CMK (cell line): ENCODE results near the gene EZR.

Experiments
- DNase-seq: peaks from one replicate; pipeline ENCODE4 v3.0.0-alpha.2; 2010; ENCODE audit warnings: low read depth

EZR gene

GRCh38 chr6:158760618-158761250 lies 58.4 kb downstream of the EZR start:
- DNase-seq, result no peak

DNA sequence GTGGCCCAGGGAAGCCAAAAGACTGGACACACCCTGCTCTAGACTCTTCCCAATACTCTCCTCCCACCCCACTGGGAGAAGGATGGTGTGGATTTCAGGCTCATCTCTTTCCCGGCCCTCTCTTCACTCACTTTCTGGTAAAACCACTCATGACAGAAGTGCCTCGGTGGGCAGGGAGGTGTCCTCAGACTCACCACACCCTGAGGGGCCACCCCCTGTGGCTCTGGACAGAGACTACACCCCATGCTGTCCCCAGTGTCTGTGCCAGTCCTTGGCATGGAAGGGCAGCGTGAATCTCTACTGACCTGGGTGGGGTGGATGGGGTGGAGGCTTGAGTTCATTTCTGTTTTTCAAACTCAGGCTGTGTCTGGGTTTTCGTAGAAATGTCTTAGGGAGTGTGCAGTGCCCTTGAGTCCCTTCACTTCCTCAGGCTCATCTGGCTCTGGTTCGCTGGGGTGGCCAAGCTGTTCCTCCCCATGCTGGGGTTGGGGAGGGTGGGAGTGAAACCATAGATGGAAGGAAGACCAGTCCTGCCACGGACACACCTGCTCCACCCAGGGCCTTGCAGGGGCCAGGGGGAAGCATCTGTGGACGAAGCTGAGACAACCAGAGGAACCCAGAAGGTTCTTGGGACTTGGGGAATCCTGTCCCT lies 59.1 kb downstream of the EZR start:
- DNase-seq, result no peak

- DNase-seq, result no peak
Measured at GRCh38 chr6:158758941-158759479, 60.2 kb downstream of the EZR start.

GRCh38 chr6:158758451-158758860 lies 60.7 kb downstream of the EZR start:
- no peak for DNase-seq

GRCh38 chr6:158757753-158758090 lies 61.4 kb downstream of the EZR start:
- DNase-seq, result no peak

- no peak for DNase-seq
Measured at GRCh38 chr6:158756977-158757752, 62.0 kb downstream of the EZR start.

DNA sequence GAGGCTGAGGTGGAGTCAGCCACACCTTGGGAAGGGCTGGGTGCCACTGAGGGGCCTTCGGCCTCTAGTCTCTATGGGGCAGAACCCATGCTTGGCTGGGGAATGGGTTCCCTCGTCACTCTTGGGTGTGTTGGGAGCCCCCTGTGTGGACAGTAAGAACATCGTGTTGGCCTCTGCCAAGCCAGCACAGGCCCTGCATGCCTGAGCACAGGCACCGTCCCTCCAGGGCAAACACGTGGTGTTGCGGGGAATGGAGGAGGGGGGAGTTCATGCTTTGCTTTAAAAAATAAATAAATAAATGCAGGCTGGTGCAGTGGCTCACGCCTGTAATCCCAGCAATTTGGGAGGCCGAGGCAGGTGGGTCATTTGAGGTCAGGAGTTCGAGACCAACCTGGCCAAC lies 63.0 kb downstream of the EZR start:
- no peak for DNase-seq

DNA sequence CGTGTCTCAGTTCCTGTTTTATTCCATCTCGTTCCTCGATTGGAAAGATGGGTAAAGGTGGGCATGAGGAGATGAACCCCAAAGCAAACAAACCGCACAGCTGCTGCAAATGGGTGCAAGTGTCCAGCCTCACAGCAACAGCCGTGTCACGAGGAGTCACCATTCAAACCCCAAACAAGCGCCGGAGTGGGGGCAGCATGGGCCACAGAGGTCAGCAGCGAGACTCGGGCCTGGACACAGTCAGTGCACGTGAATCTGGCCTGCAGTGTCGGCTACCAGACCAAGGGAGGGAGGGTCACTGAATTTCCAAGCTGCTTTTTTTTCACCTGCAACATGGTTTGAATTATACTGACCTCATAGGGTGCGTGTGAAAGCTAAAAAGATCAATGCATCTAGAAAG lies 63.5 kb downstream of the EZR start:
- DNase-seq, result no peak

DNA sequence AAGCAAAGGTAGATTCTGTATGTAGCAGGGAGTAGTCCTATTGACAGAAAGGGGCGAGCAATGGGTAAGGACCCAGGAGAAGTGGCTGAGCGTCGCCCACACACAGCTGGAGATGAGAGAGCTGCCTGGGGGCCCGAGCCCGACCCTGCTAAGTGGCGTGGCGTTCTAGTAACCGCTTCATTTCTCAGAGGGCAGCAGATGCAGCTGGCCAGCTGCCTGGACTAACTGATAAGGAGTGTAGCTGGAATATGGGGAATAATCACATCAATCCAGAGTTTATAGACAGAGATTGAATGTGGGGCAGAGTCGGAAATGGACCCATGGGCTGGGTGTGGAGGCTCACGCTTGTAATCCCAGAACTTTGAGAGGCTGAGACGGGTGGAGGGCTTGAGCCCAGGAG lies 64.4 kb downstream of the EZR start:
- DNase-seq, result no peak

GRCh38 chr6:158753811-158754210 lies 65.4 kb downstream of the EZR start:
- DNase-seq, result no peak

DNA sequence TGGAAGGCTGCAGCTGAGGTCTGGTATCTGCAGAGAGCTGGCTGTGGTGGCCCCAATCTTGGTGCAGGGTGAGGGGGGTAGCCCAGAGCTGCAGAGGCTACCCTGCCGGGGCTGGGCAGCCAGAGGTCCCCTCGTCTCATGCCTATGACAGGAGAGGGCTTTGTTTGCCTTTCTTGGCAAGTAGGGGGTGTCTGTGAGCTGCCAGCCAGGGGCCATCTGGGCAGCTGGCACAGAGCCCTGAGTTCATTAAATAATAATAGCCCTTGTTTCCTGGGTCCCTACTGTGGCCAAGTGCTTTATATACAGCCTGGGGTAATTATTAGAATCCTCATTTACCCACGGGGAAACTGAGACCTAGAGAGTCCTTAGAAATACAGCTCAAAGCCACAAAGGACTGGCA lies 66.6 kb downstream of the EZR start:
- DNase-seq, result no peak

- DNase-seq, result no peak
Measured at GRCh38 chr6:158751921-158752320, 67.2 kb downstream of the EZR start.

DNA sequence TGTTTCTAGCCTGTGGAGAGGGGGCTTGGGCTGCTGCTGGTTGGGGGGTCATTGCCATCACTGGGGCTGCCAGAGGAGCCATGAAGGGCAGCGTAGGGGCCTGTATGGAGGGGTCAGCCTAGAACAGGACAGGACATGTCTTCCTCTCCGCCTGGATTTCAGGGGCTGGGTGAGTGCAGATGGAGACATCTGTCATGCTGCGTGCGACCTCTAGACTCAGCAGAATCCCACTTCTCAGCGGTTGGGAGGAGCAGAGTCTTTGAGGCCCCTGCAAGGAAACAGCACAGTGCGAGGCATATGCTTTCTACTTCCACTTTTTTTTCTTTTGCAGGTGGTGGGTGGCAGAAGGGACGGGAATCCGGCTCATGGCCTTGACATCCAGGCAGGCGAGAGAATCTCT lies 67.9 kb downstream of the EZR start:
- no peak for DNase-seq

GRCh38 chr6:158744986-158745430 lies 74.2 kb downstream of the EZR start:
- DNase-seq, result no peak

DNA sequence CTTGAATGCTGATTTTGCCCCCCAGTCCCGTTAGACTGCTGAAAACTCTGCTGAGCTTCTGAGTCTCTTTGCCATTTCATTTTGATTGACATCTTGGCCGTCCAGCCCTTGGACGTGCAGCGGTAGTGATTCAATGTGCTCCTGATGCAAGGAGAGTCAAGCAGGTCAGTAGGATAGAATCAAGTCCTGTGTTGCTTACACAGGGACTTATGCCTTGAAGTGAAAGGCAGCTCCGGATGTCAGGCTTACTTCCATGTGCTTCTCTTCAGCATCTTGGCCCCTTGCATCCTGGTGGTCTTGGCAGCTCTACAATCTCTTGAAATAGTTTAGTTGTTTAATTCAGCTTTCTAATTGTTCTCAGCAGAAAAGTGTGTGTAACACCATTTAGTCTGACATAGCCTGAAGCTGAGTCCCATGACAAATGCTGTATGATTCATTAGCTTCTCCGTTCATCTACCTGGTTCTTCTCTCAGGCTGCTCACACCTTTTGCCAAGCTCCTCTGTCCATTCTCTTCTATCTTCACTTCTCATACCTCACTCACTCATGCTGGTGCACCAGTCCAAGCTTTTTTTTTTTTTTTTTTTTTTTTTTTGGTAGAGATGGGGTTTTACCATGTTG lies 76.0 kb downstream of the EZR start:
- no peak for DNase-seq

DNA sequence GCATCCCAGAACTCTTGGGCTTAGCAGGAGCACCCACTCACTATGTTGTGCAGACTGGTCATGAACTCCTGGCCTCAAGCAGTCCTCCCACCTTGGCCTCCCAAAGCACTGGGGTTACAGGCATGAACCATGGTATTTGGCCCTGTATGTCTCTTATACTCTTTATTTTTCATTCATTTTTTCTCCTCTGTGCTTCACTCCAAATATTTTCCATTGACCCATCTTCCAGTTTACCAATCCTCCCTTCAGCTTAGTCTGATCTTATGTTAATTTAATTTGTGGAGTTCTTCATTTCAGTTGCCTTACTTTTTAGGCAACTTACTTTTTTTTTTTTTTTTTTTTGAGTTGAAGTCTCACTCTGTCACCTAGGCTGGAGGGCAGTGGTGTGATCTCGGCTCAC lies 79.5 kb downstream of the EZR start:
- no peak for DNase-seq

DNA sequence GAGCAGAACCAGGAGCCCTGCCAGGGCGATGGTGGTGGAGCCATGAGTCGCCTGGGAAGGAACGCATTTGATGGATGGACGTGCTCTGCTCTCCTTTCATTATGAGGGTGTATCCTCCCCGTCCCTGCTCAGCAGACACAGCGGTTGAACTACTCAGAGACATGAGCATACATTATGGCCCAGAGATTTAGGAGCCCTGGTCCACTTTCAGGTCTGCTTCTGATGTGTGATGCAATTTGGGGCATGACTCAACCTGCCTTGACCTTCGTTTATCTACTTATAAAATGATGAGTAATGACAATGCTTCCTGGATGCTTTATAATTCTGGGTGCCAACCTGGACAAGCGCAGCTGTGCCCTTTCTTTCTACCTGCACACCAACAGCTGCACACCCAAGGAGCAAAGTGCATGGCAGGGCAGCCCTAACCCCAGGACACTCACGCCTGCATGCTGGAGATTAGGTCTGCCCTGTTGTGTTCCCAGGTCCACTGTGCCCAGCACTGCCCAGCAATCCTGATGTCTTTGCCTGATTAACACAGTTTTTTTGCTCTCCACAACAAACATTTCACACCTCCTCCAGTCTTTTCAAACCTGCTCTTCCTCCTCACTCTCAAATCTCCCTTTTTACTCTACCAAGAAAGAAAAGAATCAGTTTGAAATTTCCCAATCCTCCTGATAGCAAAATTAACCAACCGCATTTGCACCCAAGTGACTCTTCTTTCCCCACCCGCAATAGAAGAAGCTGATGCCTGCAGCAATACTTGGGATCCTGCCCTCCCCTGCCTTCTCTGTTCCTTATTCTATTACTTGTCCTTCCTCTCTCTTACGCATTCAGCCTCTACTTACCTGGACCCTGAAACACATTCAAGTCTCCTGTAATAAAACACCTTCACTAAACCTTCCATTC lies 81.2 kb downstream of the EZR start:
- no peak for DNase-seq

- no peak for DNase-seq
Measured at GRCh38 chr6:158737082-158737709, 82.0 kb downstream of the EZR start.

- no peak for DNase-seq
Measured at GRCh38 chr6:158735009-158735408, 84.2 kb downstream of the EZR start.

- DNase-seq, result no peak
Measured at GRCh38 chr6:158730541-158730907, 88.6 kb downstream of the EZR start.

DNA sequence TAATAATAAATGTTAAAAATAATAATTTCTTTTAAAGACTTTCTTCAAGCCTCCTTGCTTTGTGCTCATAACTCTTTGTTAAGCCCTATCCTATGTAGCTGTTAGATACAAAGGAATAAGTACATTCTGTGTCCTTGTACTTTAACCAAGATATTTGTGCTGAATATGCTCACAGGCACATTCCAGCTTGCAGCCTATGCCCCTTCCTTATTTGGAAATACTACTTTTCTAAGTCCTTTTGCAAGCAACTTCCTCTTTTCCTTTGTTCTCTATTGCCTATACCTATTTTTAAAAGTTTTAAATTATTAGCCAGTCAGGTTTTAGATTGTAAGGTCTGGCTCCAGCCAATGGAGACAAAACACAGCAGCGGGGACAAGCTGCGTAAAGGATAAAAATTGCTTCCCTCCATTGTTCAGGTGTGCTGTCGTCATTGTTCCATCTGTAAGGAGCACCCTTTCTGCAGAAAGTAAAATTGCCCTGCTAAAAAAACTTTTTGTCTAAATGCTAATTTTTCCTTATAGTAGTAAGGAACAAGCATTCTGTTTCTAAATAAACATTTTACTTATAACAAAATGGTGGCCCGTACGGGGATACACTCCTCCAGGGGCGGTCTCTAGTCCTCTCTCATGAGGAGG lies 89.1 kb downstream of the EZR start:
- DNase-seq, result no peak
